ENCODE data around the gene RAC2. TPM values are rescaled to one million over a fixed set of nuclear protein-coding genes. Genes with fewer than 3 reads are reported as not detected.

The RAC2 gene
- total RNA-seq, 1 experiment from 2014 or later = not detected

DNA sequence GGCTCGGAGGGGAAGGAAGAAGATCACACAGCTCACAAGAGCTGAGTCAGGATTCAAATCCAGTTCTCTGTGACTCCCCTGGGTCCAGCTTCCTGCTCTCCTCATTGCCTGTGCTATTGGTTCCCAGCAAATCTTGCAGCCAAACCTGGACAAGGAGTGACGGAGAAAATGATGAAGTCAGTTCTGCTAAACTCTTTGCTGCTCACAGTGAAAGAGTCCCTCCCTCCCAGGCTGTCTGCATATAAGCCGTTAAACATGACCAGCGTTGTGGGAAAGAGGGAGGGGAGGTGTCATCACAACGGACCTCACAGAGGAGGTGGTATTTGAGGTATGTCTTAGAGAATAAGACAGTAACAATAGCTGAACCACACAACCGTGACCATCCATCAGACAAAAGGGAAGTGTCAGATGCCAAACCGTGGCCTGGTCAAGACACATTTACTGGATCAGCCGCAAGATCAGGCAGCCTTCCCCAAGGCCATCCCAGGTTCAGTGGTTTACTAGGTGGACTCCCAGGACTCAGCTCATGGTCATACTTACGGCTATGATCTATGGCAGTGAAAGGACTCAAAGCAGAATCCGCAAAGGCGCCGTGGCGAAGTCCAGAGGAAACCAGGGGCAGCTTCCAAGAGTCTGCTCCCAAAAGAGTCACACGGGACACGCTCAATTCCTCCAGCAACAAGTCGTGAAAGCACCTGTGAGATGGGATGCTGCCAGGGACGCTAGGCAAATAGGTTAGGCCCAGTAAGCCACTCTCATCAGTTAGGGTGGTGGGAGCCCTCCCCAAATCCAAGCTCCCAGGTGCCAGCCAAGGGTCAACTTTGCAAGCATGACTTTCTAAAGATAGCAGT, 35.5 kb upstream of the RAC2 start:
- Histone ChIP-seq H3K36me3 (no peaks in the 10 kb centered on the region), H3K4me3 (no peak overlapping the region), H3K9me3 (no peaks in the 10 kb centered on the region), H3K27me3 (no peaks in the 10 kb centered on the region)
- no peak for DNase-seq

DNA sequence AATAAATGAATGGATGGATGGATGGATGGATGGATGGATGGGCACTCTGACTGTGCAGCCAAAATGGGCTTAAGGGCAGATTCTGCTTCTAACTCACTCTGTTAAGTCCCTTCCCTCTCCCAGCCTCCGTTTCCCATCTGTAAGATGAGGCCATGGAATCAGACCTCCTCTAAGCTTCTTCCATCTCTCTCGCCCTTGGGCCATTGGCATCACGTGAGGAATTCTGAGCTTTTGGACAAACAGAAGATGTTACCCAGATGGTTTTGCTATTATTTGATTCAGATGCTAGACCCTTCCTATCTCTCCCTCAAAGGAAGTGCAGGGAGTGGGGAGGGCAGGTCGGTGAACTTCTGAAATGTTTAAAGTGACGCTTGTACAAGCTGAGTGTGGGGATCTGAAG, 34.2 kb upstream of the RAC2 start:
- H3K36me3 ChIP-seq = no peaks in the 10 kb centered on the region
- DNase-seq = no peak
- H3K4me3 ChIP-seq = no peak overlapping the region
- no peaks in the 10 kb centered on the region for H3K27me3 ChIP-seq
- no peaks in the 10 kb centered on the region for H3K9me3 ChIP-seq

DNA sequence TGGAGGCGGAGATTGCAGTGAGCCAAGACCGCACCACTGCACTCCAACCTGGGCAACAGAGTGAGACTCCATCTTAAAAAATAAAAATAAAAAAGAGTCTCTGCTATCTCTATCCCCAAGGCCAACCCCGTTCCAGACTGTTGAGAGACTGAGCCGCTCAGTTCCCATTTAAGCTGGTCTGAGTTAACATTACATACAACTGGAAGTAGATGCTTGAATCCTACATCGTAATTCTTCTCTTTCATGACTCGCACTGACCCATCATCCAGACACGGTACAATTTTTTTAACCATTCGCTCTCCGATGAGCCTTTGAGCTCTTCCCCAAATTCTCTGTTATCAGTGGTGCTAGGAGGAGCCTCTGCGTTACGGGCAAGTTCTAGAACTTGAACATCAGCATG, 33.3 kb upstream of the RAC2 start:
- no peak overlapping the region for H3K4me3 ChIP-seq
- DNase-seq = no peak
- no peaks in the 10 kb centered on the region for H3K36me3 ChIP-seq
- no peaks in the 10 kb centered on the region for H3K9me3 ChIP-seq
- H3K27me3 ChIP-seq = no peaks in the 10 kb centered on the region

DNA sequence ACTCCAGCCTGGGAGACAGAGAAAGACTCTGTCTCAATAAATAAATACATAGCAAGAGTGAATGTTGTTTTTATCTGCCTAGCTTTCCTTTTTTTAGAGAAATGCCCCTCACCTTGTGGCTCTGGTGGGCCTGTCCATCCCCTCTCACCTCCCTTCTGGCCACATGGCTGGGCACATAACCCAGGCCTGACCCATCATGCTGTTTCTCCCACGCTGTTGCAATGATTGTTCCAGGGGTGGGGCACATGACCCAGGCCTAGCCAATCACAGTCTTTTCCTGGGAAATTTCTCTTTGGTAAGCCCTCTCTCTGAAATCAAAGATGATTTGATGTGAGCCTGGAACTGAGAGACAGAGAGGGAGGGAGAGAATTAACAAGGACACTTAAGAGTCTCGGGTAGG, 32.7 kb upstream of the RAC2 start:
- Histone ChIP-seq H3K27me3 (no peaks in the 10 kb centered on the region), H3K36me3 (no peaks in the 10 kb centered on the region), H3K9me3 (no peaks in the 10 kb centered on the region), H3K4me3 (no peak overlapping the region)
- no peak for DNase-seq

DNA sequence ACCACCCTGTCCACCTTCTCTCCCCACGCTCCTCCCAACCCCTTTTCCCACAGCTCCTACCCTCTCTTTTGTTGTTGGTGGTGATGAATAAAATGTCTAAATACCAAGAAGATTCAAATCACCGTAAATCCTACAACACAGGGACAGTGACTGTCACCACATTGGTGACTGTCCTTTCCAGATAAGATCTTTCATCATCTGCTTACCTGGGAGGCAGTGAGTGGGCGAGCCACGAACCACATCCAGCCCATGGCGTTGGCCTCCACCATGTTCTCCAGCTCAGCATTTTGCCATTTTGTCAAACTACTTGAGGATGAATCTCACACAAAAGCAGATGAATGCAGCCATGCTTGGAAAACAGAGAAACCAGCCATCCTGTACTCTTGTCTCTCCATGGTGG, 31.6 kb upstream of the RAC2 start:
- H3K36me3 ChIP-seq = no peaks in the 10 kb centered on the region
- DNase-seq = no peak
- H3K27me3 ChIP-seq = no peaks in the 10 kb centered on the region
- H3K9me3 ChIP-seq = no peaks in the 10 kb centered on the region
- no peak overlapping the region for H3K4me3 ChIP-seq

DNA sequence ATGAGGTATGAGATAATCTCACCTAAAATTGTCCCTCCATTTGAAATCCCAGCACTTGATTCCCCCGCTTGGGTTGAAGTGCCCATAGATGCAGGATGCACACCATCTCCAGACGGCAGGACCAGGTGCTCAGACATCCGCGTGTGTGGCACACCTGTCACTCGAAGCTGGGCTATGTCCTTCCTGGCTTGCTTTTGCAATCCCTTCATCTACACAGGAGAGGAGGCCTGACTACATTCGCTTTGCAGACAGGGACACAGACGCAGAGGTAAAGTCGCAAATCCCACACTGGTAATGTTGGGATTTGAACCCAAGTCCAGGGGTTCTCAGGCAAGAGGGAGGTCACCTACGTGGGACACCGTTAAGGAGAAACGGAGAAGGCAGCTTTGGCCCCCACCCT, 31.1 kb upstream of the RAC2 start:
- no peaks in the 10 kb centered on the region for H3K36me3 ChIP-seq
- no peak overlapping the region for H3K4me3 ChIP-seq
- H3K27me3 ChIP-seq = no peaks in the 10 kb centered on the region
- no peak for DNase-seq
- H3K9me3 ChIP-seq = peaks cover 2% of the 10 kb centered on the region; the same call in 1 of the 2 replicates

DNA sequence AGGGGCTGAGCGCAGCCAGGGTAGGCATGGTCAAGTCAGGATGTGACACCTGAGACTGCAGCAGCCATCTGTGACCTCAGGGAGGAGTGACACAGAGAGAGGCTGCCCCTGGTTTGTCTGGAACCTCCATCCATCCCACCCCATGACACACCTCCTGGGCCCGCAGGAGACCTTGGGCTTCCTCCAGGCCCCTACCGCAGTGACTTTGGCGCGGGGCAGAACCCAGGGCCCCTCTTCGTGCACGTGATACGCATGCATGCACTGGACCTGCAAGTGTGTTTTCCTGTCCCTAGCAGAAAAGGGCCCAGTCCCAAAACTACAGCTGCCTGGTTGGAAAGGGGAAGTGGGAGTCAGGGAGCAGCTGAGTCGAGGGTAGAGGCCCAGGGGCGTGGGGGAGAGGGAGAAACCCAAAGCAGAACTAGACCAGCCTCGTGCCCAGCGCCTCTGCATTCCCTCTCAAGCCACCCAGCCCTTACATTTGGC, 30.4 kb upstream of the RAC2 start:
- DNase-seq = no peak
- Histone ChIP-seq H3K4me3 (no peak overlapping the region), H3K27me3 (no peaks in the 10 kb centered on the region), H3K9me3 (peaks cover 2% of the 10 kb centered on the region; the same call in 1 of the 2 replicates), H3K36me3 (no peaks in the 10 kb centered on the region)

DNA sequence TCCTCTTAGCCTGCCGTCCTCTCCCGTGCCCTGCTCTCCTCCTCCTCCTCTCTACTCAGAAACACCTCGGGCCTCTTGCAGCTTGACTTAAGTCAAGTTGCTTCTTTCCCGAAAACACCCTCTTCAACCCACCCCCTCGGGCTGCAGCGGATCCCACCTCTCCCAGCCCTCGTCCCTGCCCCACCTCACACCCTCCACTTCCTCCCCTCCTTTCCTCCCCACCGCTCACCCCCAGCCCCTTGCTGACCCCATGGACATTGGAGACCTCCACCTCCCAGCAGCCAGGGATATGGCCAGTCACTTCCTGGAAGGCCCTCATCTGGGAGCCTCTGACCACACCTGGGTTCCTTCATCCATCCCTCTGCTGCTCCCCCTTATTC, 29.8 kb upstream of the RAC2 start:
- peaks cover 2% of the 10 kb centered on the region; the same call in 1 of the 2 replicates for H3K9me3 ChIP-seq
- DNase-seq = no peak
- no peak overlapping the region for H3K4me3 ChIP-seq
- H3K36me3 ChIP-seq = no peaks in the 10 kb centered on the region
- H3K27me3 ChIP-seq = no peaks in the 10 kb centered on the region

DNA sequence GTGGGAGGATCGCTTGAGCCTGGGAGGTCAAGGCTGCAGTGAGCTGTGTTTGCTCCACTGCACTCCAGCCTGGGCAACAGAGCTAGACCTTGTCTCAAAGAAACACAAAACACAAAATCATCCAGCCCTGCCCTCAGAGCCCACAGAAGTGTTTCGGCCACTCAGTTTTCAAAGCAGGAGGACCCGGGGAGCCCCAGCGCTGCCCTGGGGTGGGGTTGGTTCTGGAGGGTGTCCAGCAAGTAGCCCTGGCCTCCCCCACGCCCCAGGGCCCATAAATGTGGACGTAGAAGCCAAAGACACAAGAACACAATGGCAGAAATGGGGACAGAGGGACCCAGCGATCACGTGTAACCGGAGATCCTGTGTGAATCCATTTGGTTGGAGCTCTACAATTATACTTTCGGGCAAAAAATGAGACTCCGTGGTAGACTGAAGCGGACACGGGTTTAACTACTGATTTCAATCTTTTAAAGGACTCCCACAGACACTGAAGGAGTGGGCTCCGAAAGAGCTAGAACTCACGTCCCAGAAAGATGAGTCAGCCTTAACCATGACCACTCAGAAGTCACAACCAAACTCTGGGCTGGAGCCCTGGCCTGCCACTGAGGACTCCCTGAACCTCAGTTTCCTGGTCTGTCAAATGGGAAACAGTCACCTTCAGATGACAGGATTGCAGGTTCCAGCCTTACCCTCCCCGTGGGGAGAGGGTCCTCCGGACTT, 29.2 kb upstream of the RAC2 start:
- H3K27me3 ChIP-seq = no peaks in the 10 kb centered on the region
- H3K36me3 ChIP-seq = no peaks in the 10 kb centered on the region
- peak; percentile 20 for DNase-seq
- H3K4me3 ChIP-seq = no peak overlapping the region
- peaks cover 2% of the 10 kb centered on the region; the same call in 1 of the 2 replicates for H3K9me3 ChIP-seq

DNA sequence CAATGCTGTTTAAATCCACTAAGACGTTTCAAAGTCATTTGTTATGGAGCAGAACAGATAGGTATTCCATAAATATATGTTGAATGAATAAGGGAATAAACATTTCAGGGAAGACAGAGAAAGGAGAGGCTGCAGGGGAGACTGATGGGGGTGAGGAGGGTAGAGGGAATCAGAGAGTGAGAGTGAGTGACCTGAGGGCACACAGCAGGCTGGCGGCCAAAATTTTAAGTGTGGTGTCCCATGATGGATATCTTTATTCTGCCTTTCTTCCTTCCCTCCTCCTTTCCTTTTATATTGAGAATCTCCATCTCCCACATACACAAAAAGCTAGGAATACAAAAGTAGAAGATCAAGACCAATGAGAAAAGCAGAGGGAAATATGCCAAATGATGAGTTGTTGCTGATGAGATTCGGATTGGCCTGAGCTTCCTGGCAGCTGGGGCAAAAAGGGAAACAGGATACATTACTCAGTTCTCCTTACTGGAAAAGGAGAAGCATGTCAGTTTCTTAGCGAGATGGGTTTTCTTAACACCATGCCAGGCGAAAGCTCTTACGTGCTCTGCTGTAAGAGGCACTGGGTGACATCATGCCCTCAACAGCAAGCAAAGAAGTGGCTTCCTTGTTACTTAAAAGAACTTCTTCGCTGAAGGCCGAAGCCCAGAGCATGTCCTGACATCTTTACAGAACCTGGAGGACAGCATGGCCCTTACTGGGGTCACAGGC, 27.0 kb upstream of the RAC2 start:
- peak; percentile 57 for DNase-seq
- H3K36me3 ChIP-seq = no peaks in the 10 kb centered on the region
- no peaks in the 10 kb centered on the region for H3K27me3 ChIP-seq
- no peak overlapping the region for H3K4me3 ChIP-seq
- H3K9me3 ChIP-seq = peaks cover 2% of the 10 kb centered on the region; the same call in 1 of the 2 replicates

DNA sequence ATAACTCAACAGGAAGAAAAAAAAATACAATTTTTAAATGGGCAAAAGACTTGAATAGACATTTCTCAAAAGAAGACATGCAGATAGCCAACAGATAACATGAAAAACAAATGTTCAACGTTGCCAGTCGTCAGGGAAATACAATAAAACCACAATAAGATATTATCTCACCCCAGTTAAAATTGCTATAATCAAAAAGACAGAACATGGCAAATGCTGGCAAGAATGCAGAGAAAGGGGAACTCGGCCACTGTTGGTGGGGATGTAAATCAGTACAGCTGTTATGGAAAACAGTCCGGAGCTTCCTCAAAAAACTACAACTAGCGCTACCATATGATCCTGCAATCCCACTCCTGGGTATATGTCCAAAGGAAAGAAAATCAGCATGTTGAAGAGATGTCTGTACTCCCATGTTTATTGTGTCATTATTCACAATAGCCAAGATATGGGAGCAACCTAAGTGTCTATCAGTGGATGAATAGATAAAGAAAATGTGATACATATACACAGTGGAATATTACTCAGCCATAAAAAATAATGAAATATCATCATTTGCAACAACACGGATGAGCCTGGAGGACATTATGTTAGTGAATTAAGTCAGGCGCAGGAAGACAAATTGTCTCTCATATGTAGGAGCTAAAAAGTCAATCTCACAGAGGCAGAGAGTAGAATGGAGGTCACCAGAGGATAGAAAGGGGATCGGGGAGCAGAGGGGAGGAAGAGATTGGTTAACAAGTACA, 26.0 kb upstream of the RAC2 start:
- no peak for DNase-seq

DNA sequence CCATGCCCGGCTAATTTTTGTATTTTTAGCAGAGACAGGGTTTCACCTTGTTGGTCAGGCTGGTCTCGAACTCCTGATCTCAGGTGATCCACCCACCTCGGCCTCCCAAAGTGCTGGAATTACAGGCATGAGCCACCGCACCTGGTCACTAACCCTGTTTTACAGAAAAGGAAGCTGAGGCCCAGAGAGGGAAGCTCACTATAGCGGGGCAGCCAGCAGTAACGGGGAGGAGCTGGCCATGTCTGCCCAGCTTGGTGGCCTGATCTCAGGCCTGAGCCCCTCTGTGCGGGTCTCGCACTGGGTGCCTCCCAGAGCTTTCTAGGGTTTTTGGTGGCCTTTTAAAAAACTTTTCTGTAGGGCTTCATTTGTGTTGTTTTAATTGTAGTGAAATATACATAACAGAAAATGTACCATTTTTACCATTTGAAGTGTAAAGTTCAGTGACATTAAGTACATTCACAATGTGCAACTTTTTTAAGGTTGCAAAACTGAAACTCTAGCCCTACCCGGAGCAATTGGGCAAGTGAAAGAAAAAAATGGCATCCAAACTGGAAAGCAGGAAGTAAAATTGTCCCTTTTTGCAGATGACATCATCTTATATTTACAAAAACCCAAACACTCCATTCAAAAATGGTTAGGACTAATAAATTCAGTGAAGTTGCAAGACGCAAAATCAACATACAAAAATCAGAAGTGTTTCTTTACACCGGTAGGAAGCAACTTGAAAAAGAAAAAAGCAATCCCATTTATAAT, 23.8 kb upstream of the RAC2 start:
- no peak for DNase-seq
- Histone ChIP-seq H3K27me3 (no peaks in the 10 kb centered on the region), H3K4me3 (no peak overlapping the region), H3K36me3 (no peaks in the 10 kb centered on the region), H3K9me3 (peaks cover 2% of the 10 kb centered on the region; the same call in 1 of the 2 replicates)

More for the DNA sequence above, 26.0 kb upstream of the RAC2 start:
- H3K36me3 ChIP-seq = no peaks in the 10 kb centered on the region
- H3K4me3 ChIP-seq = no peak overlapping the region
- no peaks in the 10 kb centered on the region for H3K27me3 ChIP-seq
- peaks cover 2% of the 10 kb centered on the region; the same call in 1 of the 2 replicates for H3K9me3 ChIP-seq

DNA sequence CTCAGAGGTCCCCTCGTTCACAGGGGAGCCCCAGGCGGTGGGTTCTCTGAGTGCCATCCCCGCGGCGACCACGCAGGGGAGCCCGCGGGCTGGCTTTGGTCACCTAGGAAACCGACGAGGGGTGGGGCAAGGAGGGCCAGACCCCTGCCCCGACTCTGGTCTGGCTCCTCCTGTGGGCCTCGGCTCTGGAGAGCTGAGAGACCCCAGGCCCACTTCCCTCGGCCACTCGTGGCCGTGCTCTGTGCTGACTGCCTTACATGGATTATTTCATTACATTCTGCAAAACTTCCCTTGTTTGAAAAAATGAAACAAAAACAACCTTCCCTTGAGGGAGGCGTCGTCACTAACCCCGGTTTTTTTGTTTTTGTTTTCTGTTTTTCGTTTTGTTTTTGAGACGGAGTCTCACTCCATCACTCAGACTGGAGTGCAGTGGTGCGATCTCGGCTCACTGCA, 23.1 kb upstream of the RAC2 start:
- Histone ChIP-seq H3K4me3 (peak overlapping the region; percentile 44), H3K9me3 (peaks cover 2% of the 10 kb centered on the region; the same call in 1 of the 2 replicates), H3K27me3 (no peaks in the 10 kb centered on the region), H3K36me3 (no peaks in the 10 kb centered on the region)
- peak; percentile 34 for DNase-seq

DNA sequence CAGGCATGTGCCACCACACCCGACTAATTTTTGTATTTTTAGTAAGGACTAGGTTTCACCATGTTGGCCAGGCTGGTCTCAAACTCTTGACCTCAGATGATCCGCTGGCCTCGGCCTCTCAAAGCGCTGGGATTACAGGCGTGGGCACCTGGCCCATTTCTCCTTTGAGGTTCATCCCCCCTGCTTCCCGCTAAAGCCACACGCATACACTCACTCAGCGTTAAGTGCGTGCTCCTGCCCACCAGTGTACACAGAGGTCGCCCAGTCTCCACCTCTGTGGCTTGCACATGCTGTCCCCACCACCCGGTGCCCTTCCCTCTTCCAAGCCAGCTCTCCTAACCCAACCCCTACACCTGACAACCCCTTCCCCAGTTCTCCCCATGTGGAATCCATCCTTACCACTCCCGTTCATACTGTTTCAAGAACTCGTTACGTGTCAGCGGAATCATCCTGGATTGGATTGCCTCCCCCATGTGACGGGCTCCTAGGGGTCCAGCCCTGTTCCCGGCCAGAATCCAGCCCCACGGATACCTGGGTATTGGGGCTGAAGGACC, 22.6 kb upstream of the RAC2 start:
- H3K4me3 ChIP-seq = peak overlapping the region; percentile 44

More for the DNA sequence above, 22.6 kb upstream of the RAC2 start:
- H3K27me3 ChIP-seq = no peaks in the 10 kb centered on the region
- DNase-seq = no peak
- peaks cover 2% of the 10 kb centered on the region; the same call in 1 of the 2 replicates for H3K9me3 ChIP-seq
- no peaks in the 10 kb centered on the region for H3K36me3 ChIP-seq

Measured in MG63 (cell line).